ENCODE data around the gene GPR161.

Gene GPR161

GRCh38 chr1:168110896-168111545 is 25.7 kb downstream of the GPR161 start:
- no peak for DNase-seq (ENCODE audit: low read depth in 2 of 2)

GRCh38 chr1:168106274-168106673 is 30.5 kb downstream of the GPR161 start:
- no peak for DNase-seq (ENCODE audit: low read depth in 2 of 2)

- no peak for DNase-seq (ENCODE audit: low read depth in 2 of 2)
Observed at GRCh38 chr1:168105846-168106245, 30.9 kb downstream of the GPR161 start.

GRCh38 chr1:168104535-168104934 is 32.2 kb downstream of the GPR161 start:
- DNase-seq (ENCODE audit: low read depth in 2 of 2), result no peak

GRCh38 chr1:168102487-168102886 is 34.2 kb downstream of the GPR161 start:
- DNase-seq (ENCODE audit: low read depth in 2 of 2), result no peak

GRCh38 chr1:168101336-168101735 is 35.4 kb downstream of the GPR161 start:
- DNase-seq (ENCODE audit: low read depth in 2 of 2), result no peak

- no peak for DNase-seq (ENCODE audit: low read depth in 2 of 2)
Observed at GRCh38 chr1:168100315-168101002, 36.3 kb downstream of the GPR161 start.

- DNase-seq (ENCODE audit: low read depth in 2 of 2), result no peak
Observed at GRCh38 chr1:168099337-168099801, 37.4 kb downstream of the GPR161 start.

GRCh38 chr1:168098534-168099320 is 38.0 kb downstream of the GPR161 start:
- DNase-seq (ENCODE audit: low read depth in 2 of 2), result no peak

GRCh38 chr1:168097921-168098528 is 38.7 kb downstream of the GPR161 start:
- DNase-seq (ENCODE audit: low read depth in 2 of 2), result no peak

GRCh38 chr1:168096296-168097165 is 40.2 kb downstream of the GPR161 start:
- DNase-seq (ENCODE audit: low read depth in 2 of 2), result no peak

- DNase-seq (ENCODE audit: low read depth in 2 of 2), result no peak
Observed at GRCh38 chr1:168095476-168095875, 41.3 kb downstream of the GPR161 start.

- no peak for DNase-seq (ENCODE audit: low read depth in 2 of 2)
Observed at GRCh38 chr1:168093616-168094015, 43.1 kb downstream of the GPR161 start.

GRCh38 chr1:168092566-168093355 is 44.0 kb downstream of the GPR161 start:
- DNase-seq (ENCODE audit: low read depth in 2 of 2), result no peak

- DNase-seq (ENCODE audit: low read depth in 2 of 2), result no peak
Observed at GRCh38 chr1:168091720-168092550, 44.8 kb downstream of the GPR161 start.

- no peak for DNase-seq (ENCODE audit: low read depth in 2 of 2)
Observed at GRCh38 chr1:168091063-168091462, 45.7 kb downstream of the GPR161 start.

GRCh38 chr1:168090395-168090794 is 46.3 kb downstream of the GPR161 start:
- no peak for DNase-seq (ENCODE audit: low read depth in 2 of 2)

GRCh38 chr1:168089979-168090337 is 46.8 kb downstream of the GPR161 start:
- no peak for DNase-seq (ENCODE audit: low read depth in 2 of 2)

GRCh38 chr1:168089326-168089978 is 47.3 kb downstream of the GPR161 start:
- DNase-seq (ENCODE audit: low read depth in 2 of 2), result no peak

Measured in stimulated activated CD4-positive, alpha-beta T cell treated with anti-CD3 and anti-CD28 coated beads, Interleukin-1b, Interleukin-23, amount 100 ng/mL, for 4 hours (primary cell).